Posterior cingulate gyrus (tissue), 11 donors: ENCODE measurements around the gene ZBTB14.
A peak's percentile ranks its signal among the peaks of the same experiment; 100 is the strongest.

Experiments used
- DNase-seq, 10 donors: peaks; one replicate each; pipeline versions ENCODE4 v3.0.0 to v3.0.0-alpha.2; 2020 to 2021; ENCODE audit warnings: mixed read lengths in 3 of 10
- intact Hi-C: fragments of 100-400 bp; cut with DNase I; formaldehyde crosslinking; loops from one replicate; pipeline ENCODE4 v1.15.1; 2023

The ZBTB14 gene

DNA sequence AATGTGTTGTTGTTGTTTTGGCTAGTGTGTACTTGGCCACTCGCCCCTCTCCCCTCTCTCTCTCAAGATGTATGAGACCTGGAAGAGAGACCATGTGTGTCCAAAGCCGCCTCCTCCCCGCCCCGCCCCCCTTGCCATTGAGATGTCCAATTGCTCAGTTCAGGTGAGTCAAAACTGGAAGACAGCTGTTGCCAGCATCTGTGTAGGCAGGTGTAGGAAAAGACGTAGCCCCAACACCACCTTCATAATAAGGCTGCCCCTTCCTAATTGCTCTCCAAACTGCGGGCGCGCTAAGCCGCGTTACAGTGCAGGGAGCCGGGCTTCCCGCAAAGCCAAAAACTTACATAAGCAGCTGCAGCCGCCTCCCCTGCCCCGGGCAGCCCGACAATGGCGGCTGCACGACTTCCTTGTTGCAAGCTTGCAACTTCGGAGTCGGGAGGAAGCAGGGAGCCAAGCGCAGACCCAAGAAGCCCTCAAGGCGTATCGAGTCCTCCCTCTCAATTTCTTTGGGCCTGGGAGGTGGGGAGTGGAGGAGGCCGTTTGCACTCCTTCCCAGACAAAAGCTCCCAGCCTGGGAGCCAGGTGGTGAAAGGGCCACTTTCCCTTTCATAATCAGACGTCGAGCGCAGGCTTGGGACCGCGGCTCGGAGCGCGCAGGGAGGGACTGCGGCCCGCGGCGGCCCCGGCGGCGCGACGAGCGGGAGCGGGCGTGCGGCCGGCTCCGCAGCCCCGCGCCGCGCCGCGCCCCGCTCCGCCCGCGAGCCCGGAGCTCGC lies 882 bp downstream of the ZBTB14 start:
- peak; percentile 35 to 87 (median 44) for DNase-seq
- intact Hi-C loops, result loop anchor here (1.0 kb wide), 1 partner anchor 57 kb away; no protein-coding TSS in a partner anchor

DNA sequence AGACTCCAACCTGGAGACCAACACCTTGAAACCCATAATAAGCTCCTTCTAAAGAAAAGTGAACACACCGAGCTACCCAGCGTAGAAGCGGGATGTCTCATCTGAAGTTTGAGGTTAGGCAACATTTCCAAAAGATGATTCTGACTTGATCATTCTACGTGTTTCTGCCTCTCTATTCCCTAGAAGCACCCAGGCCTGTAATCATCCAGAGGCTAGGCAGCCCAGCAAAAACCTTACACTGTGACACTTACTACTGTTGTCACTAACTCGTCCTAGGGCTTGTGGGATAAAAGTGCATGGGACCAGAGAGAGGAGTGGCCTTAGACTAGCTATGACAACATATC lies 1.4 kb downstream of the ZBTB14 start:
- intact Hi-C loops, result no loop called here
- DNase-seq, result no peak

GRCh38 chr18:5288517-5288935 lies 7.0 kb downstream of the ZBTB14 start:
- DNase-seq, result no peak
- intact Hi-C loops, result no loop called here

- DNase-seq, result no peak
- intact Hi-C loops, result no loop called here
Measured at GRCh38 chr18:5287854-5288253, 7.7 kb downstream of the ZBTB14 start.

DNA sequence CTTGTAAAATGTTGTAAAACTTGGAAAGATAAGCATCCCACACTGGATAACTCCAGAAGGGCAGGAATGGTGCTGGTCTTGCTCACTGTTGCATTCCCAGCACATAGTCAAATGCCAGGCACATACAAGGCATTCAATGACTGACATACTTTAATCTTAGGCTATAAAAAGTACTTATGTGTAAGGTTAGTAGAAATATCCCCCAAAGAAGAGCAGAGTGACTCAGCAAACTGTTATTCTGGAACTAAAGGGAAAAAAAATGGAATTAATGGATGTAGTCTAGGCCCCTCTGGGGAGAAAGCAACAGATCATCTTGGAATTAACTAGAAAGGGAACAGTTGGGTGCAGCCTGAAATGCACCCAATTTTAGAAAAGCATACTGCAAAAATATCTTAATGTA lies 9.0 kb downstream of the ZBTB14 start:
- intact Hi-C loops, result no loop called here
- DNase-seq, result no peak

DNA sequence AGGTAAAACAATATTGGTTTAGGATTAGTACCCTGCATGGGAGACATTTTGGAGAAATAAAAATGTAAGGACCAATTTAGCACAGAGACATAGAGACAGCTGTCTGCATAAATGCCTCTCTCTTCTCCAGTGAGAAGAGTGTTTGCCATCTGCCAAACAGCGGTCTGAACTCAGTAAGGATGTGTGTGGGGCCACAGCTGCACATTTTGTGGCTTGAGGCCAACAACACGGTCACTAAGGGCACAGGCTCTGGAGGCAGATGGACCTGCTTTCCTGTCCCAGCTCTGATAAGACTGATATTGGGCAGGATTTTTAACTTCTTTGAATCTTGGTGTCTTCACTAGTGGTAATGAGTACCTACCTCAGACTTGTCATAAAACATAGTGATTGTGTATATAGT lies 10.2 kb downstream of the ZBTB14 start:
- peak in 2 of 10 donors; percentile 71 to 75 for DNase-seq
- intact Hi-C loops, result no loop called here

GRCh38 chr18:5284808-5285207 lies 10.7 kb downstream of the ZBTB14 start:
- DNase-seq, result no peak
- intact Hi-C loops, result no loop called here

DNA sequence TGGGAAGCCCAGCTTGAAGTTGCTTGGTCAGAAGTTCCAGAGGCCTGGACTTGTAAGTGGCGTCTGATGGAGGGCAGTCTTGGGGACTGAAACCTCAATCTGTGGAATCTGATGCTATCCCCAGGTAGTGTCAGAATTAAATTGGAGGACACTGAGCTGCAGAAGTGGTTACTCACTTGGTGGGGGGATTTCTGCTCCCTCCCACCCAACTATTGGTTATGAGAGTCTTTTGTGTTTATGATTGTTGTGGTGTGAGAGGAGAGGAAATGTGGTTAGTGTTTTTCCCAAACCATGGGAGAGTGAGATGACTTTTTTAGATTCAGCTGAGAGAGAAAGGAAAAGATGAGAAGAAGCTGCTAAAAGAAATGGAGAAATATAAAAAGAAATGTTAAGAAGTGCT lies 12.8 kb downstream of the ZBTB14 start:
- intact Hi-C loops, result no loop called here
- no peak for DNase-seq

GRCh38 chr18:5276947-5277346 lies 18.6 kb downstream of the ZBTB14 start:
- no peak for DNase-seq
- intact Hi-C loops, result no loop called here

DNA sequence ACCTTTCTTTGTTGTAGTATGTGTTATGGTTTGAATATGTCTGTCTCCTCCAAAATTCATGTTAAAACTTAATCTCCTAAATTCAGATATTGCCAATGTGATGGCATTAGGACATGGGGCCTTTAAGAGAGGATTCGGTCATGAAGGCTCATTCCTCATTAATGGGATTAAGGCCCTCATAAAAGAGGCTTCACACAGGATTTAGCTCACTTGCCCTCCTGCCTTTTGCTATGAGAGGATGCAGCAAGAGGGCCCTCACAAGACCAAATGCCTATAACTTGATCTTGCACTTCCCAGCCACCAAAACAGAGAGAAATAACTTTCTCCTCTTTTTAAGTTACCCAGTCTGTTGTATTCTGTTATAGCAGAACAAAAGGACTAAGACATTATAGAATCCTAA lies 19.7 kb downstream of the ZBTB14 start:
- no peak for DNase-seq
- intact Hi-C loops, result no loop called here

DNA sequence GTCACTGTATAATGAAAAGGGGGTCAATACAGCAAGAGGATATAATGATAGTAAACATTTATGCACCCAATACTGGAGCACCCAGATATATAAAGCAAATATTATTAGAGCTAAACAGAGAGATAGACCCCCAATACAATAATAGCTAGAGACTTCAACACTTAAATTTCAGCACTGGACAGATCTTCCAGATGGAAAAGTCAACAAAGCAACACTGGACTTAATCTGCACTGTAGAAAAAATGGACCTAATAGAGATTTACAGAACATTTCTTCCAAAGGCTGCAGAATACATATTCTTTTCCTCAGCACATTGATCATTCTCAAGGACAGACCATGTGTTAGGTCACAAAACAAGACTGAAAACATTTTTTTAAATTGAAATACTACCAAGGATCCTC lies 26.7 kb downstream of the ZBTB14 start:
- DNase-seq, result no peak
- intact Hi-C loops, result no loop called here

DNA sequence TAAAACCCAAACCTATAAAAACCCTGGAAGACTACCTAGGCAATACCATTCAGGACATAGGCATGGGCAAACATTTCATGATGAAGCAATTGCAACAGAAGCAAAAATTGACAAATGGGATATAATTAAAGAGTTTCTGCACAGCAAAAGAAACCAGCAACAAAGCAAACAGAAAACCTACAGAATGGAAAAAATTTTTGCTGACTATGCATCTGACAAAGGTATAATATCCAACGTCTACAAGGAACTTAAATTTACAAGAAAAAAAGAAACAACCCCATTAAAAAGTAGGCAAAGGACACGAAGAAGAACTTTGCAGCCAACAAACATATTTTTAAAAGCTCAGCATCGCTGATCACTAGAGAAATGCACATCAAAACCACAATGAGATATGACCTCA lies 28.8 kb downstream of the ZBTB14 start:
- intact Hi-C loops, result no loop called here
- no peak for DNase-seq

GRCh38 chr18:5253910-5254309 lies 41.6 kb downstream of the ZBTB14 start:
- intact Hi-C loops, result no loop called here
- no peak for DNase-seq

GRCh38 chr18:5251117-5251516 lies 44.4 kb downstream of the ZBTB14 start:
- DNase-seq, result no peak
- intact Hi-C loops, result no loop called here

DNA sequence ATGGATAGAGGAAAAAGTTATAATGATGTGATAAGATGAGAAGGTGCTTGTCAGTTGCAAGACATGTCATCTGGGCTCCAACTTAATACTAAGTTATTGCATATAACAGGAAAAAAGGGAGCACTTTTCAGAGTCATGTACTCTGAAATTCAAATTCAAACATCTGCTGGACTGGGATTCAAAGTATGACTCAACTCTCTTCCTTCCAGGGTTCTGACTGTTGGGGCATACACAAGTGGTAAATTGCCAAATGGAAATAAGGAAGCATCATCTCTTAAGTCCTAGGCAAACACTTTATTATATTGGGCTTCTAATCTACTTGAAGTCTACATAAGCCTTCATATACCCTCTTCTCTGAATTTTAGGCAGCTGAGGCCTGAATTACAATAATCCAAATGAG lies 44.9 kb downstream of the ZBTB14 start:
- intact Hi-C loops, result no loop called here
- no peak for DNase-seq

GRCh38 chr18:5244941-5245340 lies 50.6 kb downstream of the ZBTB14 start:
- intact Hi-C loops, result no loop called here
- no peak for DNase-seq

DNA sequence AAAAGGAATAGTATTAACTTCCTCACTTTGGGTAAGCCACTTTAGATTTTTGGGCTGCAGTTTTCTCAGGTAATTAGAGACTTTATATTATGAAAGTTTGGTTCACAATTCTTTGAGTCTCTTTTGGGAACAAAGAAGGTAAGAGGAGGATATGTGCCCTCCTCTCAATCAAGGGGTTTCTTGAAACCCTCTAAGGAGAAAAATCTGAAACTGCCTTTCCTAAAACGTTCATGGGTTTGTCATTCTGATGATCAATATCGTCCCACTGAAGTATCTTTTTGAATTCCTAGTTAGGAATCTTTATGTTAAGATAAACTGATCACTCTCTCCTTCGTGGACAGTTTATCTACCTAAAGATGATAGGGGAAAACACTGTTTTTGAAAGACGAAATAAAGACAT lies 56.1 kb downstream of the ZBTB14 start:
- intact Hi-C loops, result loop anchor here (5.0 kb wide), 1 partner anchor 183 kb away; no protein-coding TSS in a partner anchor
- DNase-seq, result no peak
